Right ventricle myocardium superior (tissue), 1 donor: ENCODE data around the gene HOXC12. TPM values are rescaled to one million over a fixed set of nuclear protein-coding genes. Genes with fewer than 3 reads are reported as not detected.

ENCODE experiments used
- microRNA-seq: library from miRNA; unstranded; fragments of <30 nt; microRNA quantifications from one replicate; pipeline ENCODE4 v1.2.0, GENCODE V29; 2020
- total RNA-seq: library from RNA; stranded (reverse); fragmentation: NEBNext Ultra II Directional; extraction: Animal tissue kit (Norgen Biotek cat#: 25700); gene quantifications from one replicate; pipeline ENCODE4 v1.2.1, GENCODE V29; 2021
- donor health status: DM: no; HTN: yes; CAD: no; lungs with severe emphysema.

The HOXC12 gene
- total RNA-seq, 1 donor from 2014 or later, result not detected

Small RNA genes lying within 50 kb of the gene (microRNA-seq; reads per million reads assigned to microRNA genes)
- gene MIR196A2, result not detected

Other genes with a start within 250 kb of the HOXC12 start
- gene CALCOCO1, start 227.5 kb upstream of the HOXC12 start, total RNA-seq, result 179 TPM
- 0.83 TPM for gene CISTR, start 202.9 kb upstream of the HOXC12 start, total RNA-seq
- gene HOXC13, start 16.1 kb upstream of the HOXC12 start, total RNA-seq, result not detected
- not detected for gene HOXC11, start 18.2 kb downstream of the HOXC12 start, total RNA-seq
- not detected for gene HOTAIR, start 20.1 kb downstream of the HOXC12 start, total RNA-seq
- not detected for gene HOXC10, start 30.2 kb downstream of the HOXC12 start, total RNA-seq
- gene HOXC9, start 45.3 kb downstream of the HOXC12 start, total RNA-seq, result not detected
- not detected for gene HOXC8, start 54.1 kb downstream of the HOXC12 start, total RNA-seq
- gene HOXC6, start 73.5 kb downstream of the HOXC12 start, total RNA-seq, result 0.30 TPM
- gene HOXC5, start 78.1 kb downstream of the HOXC12 start, total RNA-seq, result not detected
- not detected for gene HOXC4, start 98.9 kb downstream of the HOXC12 start, total RNA-seq
- gene SMUG1, start 234.1 kb downstream of the HOXC12 start, total RNA-seq, result 16.5 TPM